Calu3 (cell line): ENCODE measurements around the gene C5orf63. TPM values are rescaled to one million over a fixed set of nuclear protein-coding genes. Genes with fewer than 3 reads are reported as not detected.
"Not testable (repeated sequence)": the region's sequence is repeated elsewhere in the genome, so short reads cannot be mapped to it uniquely, and the experiment has no call there.

Source experiments
- BruUV-seq: library from RNA; stranded (reverse); fragments of 400-500 nt; replicated peaks from 2 replicates; lab custom pipeline; 2021; lab: Mats Ljungman, UMichigan
- CTCF ChIA-PET: fragments of 300-600 bp; sonication (Branson Sonifier 250); formaldehyde crosslinking; loops from one replicate; lab custom pipeline; 2022; ENCODE audit warnings: antibody characterized with exemption; lab: Charles Lee
- DNase-seq: peaks from one replicate; pipeline ENCODE4 v3.0.0; 2022
- H3K27ac Mint-ChIP-seq: one replicate; pipeline ENCODE4 v1.8.0; 2022; ENCODE audit warnings: mixed read lengths; ENCODE audit not compliant: unreplicated experiment
- H3K27me3 Mint-ChIP-seq: one replicate; pipeline ENCODE4 v1.8.0; 2022; ENCODE audit warnings: mixed read lengths; ENCODE audit not compliant: unreplicated experiment
- H3K36me3 Mint-ChIP-seq: one replicate; pipeline ENCODE4 v1.8.0; 2022; ENCODE audit warnings: mild to moderate bottlenecking, moderate library complexity, mixed read lengths; ENCODE audit not compliant: insufficient read depth, unreplicated experiment
- H3K4me1 Mint-ChIP-seq: one replicate; pipeline ENCODE4 v1.8.0; 2022; ENCODE audit warnings: mild to moderate bottlenecking, low read depth, mixed read lengths; ENCODE audit not compliant: unreplicated experiment
- H3K4me3 Mint-ChIP-seq: one replicate; pipeline ENCODE4 v1.8.0; 2022; ENCODE audit warnings: mild to moderate bottlenecking, low read depth, moderate library complexity, mixed read lengths; ENCODE audit not compliant: unreplicated experiment
- H3K9me3 Mint-ChIP-seq: one replicate; pipeline ENCODE4 v1.8.0; 2022; ENCODE audit warnings: low read depth, mixed read lengths; ENCODE audit not compliant: unreplicated experiment
- CTCF ChIP-seq: fragments of 200-600 bp; IDR thresholded peaks from one replicate; pipeline ENCODE4 v1.8.0; 2022; ENCODE audit warnings: antibody characterized with exemption; ENCODE audit not compliant: unreplicated experiment
- intact Hi-C: fragments of 100-400 bp; cut with micrococcal nuclease; formaldehyde crosslinking; loops from one replicate; pipeline ENCODE4 v1.10.0; 2022; ENCODE audit not compliant: unreplicated experiment
- total RNA-seq: library from RNA; stranded (reverse); gene quantifications from 2 replicates; pipeline ENCODE4 v1.2.3, GENCODE V29; 2022

C5orf63 gene
- total RNA-seq, 1 experiment from 2014 or later = 13.2 TPM

- H3K4me3 Mint-ChIP-seq = no peak overlapping the region
- CTCF ChIA-PET = no interaction called here
- no peak overlapping the region for H3K27ac Mint-ChIP-seq
- peaks cover under 1% of the 10 kb centered on the region for H3K4me1 Mint-ChIP-seq
- H3K9me3 Mint-ChIP-seq = no peaks in the 10 kb centered on the region
- BruUV-seq = no TSS peak
- H3K27me3 Mint-ChIP-seq = no peaks in the 10 kb centered on the region
- no peak for TF ChIP-seq CTCF
- intact Hi-C loops = no loop called here
- no peak for DNase-seq
- no peaks in the 10 kb centered on the region for H3K36me3 Mint-ChIP-seq
Observed at GRCh38 chr5:127009784-127010183, 63.5 kb downstream of the C5orf63 start.

- Mint-ChIP-seq H3K36me3 (peaks cover 8% of the 10 kb centered on the region), H3K4me1 (peaks cover 14% of the 10 kb centered on the region), H3K9me3 (no peaks in the 10 kb centered on the region), H3K27me3 (no peaks in the 10 kb centered on the region), H3K27ac (no peak overlapping the region), H3K4me3 (no peak overlapping the region)
- no peak for TF ChIP-seq CTCF
- no peak for DNase-seq
- intact Hi-C loops = no loop called here
- no TSS peak for BruUV-seq
- CTCF ChIA-PET = interaction anchor here (1.2 kb wide), 1 partner anchor 20 kb away, joined by 3 read pairs; no protein-coding TSS in a partner anchor
Observed at GRCh38 chr5:127008300-127008975, 64.9 kb downstream of the C5orf63 start.

- TF ChIP-seq CTCF = no peak
- CTCF ChIA-PET = interaction anchor here (1.2 kb wide), 1 partner anchor 21 kb away, joined by 3 read pairs; no protein-coding TSS in a partner anchor
Observed at GRCh38 chr5:127007522-127007921, 65.8 kb downstream of the C5orf63 start.

GRCh38 chr5:127006744-127007143 is 66.6 kb downstream of the C5orf63 start:
- H3K27ac Mint-ChIP-seq = no peak overlapping the region
- no peak overlapping the region for H3K4me3 Mint-ChIP-seq
- H3K9me3 Mint-ChIP-seq = peaks cover 4% of the 10 kb centered on the region
- no peaks in the 10 kb centered on the region for H3K27me3 Mint-ChIP-seq
- CTCF ChIA-PET = no interaction called here
- H3K4me1 Mint-ChIP-seq = peaks cover 31% of the 10 kb centered on the region
- intact Hi-C loops = no loop called here
- DNase-seq = no peak
- TF ChIP-seq CTCF = no peak
- BruUV-seq = no TSS peak
- H3K36me3 Mint-ChIP-seq = peaks cover 8% of the 10 kb centered on the region

More at GRCh38 chr5:127007522-127007921, 65.8 kb downstream of the C5orf63 start:
- DNase-seq = no peak
- Mint-ChIP-seq H3K27me3 (no peaks in the 10 kb centered on the region), H3K27ac (no peak overlapping the region), H3K9me3 (peaks cover 4% of the 10 kb centered on the region), H3K36me3 (peaks cover 8% of the 10 kb centered on the region), H3K4me1 (peaks cover 24% of the 10 kb centered on the region), H3K4me3 (no peak overlapping the region)
- no TSS peak for BruUV-seq
- intact Hi-C loops = no loop called here

- H3K27ac Mint-ChIP-seq, DNase-seq, H3K27me3 Mint-ChIP-seq, H3K36me3 Mint-ChIP-seq, H3K4me3 Mint-ChIP-seq, BruUV-seq, H3K9me3 Mint-ChIP-seq: not testable (repeated sequence)
- CTCF ChIA-PET = interaction anchor here (0.6 to 0.7 kb wide), 4 partner anchors 144 to 438 kb away, joined by 3 read pairs; no protein-coding TSS in a partner anchor
- intact Hi-C loops = loop anchor here (2.0 kb wide), 2 partner anchors 22 to 68 kb away; partner anchors contain the start of gene C5orf63
- peaks cover 38% of the 10 kb centered on the region for H3K4me1 Mint-ChIP-seq
Observed at GRCh38 chr5:127005282-127005681, 68.0 kb downstream of the C5orf63 start.
